Measurements from ENCODE around the gene TRABD2B. TPM values are rescaled to one million over a fixed set of nuclear protein-coding genes. Genes with fewer than 3 reads are reported as not detected.
A peak's percentile ranks its signal among the peaks of the same experiment; 100 is the strongest.

The TRABD2B gene
- polyA plus RNA-seq, 12 donors = 2.6 to 11.0 (median 4.7) TPM; not detected in 1

GRCh38 chr1:47727697-47728085, 269.5 kb downstream of the TRABD2B start:
- no peak for DNase-seq

GRCh38 chr1:47727051-47727696, 270.0 kb downstream of the TRABD2B start:
- DNase-seq = no peak

DNA sequence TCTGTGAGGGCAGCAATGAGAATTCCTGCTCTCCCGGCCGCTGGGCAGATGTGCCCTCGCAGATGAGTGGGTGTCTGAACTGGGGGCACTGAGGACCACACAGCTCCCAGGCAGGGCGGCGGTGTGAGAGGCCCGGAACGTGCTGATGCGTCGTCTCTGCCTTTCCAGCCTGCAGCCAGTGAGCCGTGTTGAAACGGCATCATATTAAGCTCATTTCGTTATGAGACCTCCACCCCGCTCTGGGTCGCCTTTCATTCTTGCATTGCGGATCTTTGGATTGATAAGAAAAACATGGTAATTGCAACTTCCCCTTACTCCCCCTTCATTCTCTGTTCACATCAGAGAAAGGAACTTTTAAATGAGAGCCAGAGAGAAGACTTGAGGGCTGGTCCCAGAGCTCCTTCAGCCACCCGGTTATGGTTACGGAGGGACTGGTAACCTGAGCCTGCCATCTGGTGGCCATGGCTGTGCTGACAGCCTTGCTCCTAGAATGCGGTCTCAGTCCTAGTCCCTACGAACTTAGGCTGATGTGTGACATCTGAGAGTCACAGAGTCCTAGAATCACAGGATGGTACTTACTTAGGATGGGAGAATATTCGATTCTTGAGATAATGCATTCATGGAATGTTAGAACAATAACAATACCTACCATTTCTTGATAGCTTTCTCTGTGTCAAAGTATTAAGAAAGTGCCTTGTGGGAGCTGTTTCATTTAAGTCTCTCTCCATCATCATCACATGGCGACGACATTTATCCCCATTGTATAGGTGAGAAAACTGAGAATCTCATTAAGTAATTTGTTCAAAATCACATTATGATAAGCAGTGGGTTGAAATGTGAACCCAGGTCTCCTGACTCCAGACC, 271.0 kb downstream of the TRABD2B start:
- peak; percentile 76 for DNase-seq

DNA sequence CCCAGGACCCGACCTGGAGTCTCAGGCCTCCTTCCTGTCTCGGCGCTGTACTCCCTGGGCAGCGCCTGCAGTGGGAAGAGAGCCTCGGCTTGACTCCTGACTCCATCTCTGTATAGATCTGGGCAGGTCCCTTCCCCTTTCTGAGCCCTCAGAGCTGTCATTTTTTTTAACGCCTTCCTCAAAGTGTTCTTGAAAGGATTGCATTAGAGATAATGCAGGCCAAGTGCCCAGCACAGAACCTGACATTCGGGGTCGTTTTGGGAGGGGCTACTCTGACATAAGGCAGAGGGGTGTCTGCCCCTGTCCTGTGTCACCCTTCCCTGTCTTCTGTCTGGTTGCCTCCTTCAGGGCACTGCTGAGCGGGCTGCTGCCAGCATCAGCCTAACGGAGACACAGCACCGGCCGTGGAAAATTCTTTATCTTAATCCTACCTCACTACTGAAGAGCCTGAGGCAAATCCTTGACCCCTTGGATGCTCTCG, 271.6 kb downstream of the TRABD2B start:
- no peak for DNase-seq

- no peak for DNase-seq
Observed at GRCh38 chr1:47725000-47725473, 272.1 kb downstream of the TRABD2B start.

DNA sequence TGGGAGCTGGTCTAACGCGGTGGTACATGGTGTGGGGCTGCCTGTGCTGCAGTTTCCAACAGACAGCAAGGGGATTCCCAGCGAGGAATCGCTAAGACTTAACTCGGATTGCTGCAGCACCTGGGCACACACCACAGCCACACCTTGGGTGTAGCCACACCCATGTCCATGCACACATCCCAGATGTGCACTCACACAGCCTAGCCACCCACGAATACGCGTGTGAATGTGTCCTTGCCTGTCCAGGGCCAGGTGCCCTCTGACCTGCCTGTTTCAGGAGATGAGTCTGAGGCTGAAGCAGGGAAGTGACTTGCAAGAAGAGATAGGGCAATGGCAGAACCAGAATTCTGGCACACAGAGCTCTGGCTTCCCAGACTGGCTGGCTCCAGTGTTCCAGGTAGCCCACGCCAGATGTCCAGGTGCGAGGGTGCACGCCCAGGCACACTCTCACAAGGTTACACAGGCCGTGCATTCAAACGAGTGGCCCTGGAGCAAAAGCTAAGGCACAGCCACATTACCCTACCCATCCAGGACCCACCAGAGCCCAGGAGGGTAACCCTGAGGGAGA, 272.7 kb downstream of the TRABD2B start:
- no peak for DNase-seq

DNA sequence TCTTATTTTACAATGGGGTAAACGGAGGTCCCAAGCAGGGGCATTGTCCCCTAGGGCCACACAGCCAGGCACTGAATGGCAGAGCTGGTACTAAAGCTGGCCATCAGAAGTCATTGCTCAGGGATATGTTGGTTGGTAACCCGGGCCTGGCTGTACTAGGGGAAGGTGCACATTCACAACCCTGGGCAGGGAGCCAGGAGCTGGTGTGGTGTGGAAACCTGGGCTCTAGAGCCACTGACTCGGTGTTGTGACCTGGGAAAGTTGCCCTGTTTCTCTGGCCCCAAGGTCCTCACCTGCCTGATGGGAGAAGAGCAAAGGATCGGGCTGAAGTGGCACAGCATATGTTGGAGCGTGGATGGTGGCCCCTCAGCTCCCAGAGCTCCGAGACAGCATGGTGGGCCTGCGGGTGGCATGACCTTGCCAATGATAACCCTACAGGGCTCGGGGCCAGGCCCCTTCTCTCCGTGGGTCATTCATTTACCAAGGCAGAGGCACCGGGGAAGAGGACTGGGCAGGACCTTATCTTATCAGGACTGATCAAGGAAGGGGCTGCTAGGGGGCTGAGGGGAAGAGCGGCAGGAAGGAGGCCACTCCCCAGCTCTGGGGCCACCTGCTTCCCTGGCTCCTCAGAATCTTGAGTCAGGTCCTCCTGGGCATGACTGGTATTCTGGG, 274.1 kb downstream of the TRABD2B start:
- DNase-seq = no peak

DNA sequence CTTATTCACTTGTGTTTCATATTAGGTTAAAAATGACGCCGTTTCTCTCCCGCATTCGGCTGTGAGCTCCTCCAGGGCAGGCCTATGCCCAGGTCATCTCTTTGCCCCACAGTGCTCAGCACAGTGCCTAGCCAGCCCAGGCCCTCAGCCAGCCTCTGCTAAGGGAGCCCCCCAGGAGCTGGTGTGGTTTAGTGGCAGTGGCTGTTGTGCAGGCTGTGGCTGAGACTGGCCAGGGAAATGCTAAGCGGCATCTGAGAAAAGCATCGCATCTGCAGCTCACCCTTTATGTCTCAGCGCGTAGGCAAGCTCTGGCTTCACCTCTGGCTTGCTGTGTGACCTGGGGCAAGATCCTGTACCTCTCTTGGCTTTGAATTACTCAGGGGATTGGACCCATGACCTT, 275.1 kb downstream of the TRABD2B start:
- DNase-seq = no peak

DNA sequence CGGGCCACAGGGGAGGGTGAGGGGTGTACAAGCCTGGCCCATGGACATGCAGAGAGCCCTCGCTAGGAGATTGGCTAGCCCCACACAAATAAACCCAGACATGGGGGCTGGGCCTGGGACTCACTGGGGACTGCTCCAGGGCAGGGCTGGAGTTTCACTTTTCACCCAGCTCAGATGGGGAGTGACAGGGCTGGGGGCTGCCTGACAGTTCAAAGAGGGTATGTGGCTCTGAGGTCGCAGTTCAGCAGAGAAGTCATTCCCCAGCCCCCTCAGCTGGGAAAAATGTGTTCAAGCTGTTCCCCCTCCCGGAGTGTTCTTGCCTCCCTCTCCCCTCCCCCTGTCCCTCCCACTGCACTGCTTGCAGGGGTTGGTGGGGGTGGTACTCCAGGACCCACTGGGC, 277.1 kb downstream of the TRABD2B start:
- no peak for DNase-seq

GRCh38 chr1:47717341-47717740, 279.8 kb downstream of the TRABD2B start:
- no peak for DNase-seq

DNA sequence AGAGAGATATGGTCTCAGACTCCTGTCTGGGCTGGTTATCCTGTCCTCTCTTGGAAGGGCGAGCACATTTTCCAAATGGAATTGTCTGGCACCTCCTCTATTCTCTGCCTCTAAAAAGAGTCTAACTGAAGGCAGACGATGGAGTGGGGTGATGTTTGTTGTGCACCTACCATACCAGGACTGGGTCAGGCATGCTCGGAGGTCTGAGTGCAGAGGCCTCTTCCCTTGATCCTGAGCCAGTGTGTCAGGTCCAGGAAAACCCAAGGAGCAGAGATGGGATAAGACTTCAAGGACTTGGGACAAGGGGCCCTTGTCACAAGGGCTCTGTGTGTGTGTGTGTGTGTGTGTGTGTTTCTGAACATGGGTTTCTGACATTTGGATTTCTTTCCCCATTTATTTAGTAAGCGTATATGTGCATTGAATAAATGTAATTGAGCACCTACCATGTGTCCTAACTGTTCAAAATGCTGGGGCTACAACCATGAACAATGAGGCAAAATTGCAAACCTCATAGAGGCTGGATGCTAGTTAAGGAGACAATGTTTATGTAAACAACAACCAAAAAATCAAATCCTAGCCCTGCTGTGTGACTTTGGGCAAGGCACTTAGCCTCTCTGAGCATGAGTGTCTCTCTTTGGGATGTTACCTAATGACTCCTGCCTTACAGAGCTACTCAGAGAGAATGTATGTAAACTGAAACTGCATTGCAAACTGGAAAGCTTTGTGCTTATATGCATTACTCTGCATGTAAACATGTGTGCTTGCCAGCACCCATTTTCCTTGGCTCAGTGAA, 283.0 kb downstream of the TRABD2B start:
- DNase-seq = no peak

DNA sequence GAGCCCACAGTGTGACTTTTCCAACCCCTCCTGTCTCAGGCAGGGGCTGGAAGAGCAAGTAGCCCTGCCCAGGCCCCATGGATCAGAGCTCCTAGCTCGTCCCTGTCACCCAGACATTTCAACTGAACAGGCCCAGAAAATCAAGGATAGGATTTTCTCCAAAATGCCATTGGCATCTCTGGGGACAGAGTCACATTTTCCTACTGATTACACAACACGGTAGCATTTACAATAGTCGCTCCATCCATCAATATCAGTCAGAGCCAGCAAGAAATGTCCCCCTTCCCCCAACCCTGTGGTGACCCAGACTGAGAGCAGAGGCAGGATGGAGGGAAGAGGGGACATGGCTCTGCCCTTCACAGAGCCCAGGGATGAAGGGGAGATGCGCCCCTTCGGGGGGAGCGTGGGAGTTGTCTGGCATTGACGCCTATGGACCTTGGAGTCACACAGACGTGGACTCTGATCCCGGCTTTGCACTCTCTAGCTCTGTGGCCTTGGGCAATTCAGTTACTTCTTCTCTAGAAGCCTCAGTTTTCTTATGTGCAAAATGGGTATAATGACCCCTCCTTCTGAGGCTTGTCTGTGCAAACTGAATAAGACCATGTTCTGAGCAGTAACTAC, 283.7 kb downstream of the TRABD2B start:
- DNase-seq = no peak

- DNase-seq = no peak
Observed at GRCh38 chr1:47712596-47713299, 284.4 kb downstream of the TRABD2B start.

DNA sequence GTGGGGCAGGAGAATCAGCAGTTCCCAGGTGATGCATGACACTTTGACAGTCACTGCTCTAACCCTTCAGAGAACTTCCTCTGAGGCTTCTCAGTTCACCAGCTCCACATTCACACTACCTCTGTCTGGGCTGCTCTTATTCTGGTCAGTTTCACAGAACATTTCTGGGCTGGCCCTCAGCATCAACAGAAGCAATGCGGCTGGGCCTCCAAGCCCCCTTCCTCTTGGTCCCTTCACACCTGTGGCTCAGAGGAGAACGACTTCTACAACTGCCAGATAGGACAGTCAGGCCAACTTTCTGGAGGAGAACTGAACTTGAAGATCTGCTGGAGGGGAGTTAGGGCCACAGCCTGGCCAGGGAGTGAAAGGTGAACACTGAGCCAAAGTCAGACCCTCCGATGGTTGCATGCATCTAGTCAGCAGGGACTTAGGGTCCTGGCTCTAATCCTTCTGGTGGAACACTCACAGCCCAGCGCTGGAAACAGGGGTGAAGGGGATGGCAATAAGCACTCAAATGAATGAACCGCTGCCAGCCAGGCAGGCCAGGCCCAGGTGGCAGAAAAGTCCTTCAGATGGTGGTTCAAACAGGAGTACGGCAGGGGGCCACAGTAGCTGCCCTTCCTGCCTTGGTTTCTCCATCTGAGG, 285.2 kb downstream of the TRABD2B start:
- DNase-seq = no peak

DNA sequence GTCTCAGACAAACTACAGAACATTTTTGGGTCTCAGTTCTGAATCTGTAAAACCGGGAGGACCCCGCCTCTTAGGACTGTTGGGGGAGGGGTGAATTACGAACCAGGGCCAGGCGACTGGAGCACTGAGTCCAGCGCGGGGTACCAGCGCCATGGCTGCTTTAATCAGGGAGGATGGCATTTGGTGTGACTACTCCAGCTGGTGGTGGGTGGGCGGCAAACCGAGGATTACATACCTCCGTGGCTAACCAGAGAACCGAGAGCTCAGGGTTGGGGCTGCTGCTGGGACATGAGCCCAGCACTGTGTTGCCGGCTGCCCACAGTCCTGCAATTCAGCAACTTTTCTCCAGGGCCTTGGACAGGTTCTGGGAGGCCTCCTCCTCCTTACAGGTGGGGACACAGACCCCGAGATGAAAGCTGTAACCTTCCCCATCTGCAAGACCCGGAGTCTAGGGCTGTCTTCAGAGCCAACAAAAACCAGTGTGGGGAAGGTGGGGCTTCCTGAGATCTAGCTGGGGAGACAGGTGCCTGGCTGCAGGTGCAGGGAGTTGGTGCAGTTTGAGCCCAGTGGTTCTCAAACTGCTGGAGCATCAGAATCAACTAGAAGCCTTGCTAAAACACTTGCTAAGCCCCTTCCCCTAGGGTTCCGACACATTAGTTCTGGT, 285.9 kb downstream of the TRABD2B start:
- no peak for DNase-seq

Measured in muscle of arm (tissue), 12 donors.